OCI-M2 (cell line): ENCODE results near the gene ZNF205.
"Not testable (repeated sequence)": the region's sequence is repeated elsewhere in the genome, so short reads cannot be mapped to it uniquely, and the experiment has no call there.

Experiments
- DNase-seq: peaks from one replicate; lab custom pipeline; 2025; ENCODE audit not compliant: unreplicated experiment; lab: John Stamatoyannopoulos, UW

The ZNF205 gene

DNA sequence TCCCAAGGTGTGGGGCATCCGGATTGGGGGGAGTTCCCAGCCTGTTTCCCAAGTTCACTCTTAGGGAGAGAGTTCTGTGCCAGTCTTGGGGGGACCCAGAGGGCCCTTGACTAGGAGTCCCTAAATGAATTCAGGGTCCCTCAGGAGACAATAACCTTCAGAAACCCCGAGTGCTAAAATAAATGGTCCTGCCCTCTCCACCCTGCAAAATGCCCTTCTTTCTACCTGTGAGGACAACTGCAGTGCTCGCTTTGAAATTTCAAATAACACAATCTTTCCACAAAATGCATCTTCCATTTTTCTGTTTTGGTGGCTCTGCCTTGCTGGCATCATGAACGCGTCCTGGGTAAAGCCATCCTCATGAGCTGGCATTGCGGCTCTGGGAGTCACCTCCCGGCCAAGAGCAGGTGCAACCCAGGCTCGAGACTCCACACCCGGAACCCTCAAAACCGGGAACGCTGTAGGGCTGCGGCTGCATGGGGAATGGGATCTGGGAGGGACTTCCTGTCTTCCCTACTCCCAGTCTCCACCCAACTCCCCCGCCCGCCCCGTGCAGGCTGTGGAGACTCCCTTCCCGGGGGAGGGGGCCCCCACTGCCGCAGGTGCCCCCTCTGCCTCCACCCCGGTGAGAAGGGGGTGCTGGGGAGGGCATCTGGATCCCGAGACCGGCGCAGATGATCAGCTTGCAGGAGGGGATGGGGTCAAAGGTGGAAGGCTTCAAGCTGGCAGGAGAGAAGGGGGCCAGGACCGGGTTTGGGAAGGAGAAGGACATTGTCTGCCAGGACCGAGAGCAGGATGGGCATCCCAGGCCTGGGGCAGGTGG lies at the start of gene ZNF205:
Gene ZNF205, plus strand, starts transcription at position 529 of the 823 bp plus-strand sequence. CDS start 845 bp downstream, outside the sequence.
- no peak for DNase-seq

DNA sequence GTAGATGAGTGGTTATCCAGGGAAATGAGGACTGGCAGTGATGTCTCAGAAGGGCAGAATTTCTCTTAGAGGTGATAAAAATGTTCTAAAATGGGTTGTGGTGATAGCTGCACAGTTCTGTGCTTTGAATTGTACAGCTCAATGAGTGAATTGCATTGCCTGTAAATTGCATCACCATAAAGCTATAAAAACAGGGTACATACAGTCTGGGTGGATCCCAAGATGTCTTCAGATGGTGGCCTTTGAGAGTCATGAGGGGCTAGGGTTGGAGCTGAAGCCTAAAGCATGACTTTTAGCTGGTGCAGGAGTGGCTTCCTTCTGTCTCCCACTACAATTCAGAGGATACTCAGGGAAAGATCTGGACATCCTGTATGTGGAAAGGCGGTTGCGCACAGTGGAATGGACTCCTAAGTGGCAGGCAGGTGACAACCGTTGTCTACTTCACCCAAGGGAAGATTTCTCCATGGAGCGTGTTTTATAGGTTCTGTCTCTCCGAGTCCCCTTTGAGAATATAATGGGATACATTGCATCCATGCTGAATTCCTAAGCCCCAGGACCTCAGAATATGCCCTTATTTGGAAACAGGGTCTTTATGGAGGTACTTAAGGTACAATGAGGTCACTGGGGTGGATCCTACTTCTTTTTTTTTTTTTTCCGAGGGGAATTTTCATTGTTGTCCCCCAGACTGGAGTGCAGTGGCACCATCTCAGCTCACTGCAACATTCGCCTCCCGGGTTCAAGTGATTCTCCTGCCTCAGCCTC lies 48.6 kb upstream of the ZNF205 start:
- no peak for DNase-seq

DNA sequence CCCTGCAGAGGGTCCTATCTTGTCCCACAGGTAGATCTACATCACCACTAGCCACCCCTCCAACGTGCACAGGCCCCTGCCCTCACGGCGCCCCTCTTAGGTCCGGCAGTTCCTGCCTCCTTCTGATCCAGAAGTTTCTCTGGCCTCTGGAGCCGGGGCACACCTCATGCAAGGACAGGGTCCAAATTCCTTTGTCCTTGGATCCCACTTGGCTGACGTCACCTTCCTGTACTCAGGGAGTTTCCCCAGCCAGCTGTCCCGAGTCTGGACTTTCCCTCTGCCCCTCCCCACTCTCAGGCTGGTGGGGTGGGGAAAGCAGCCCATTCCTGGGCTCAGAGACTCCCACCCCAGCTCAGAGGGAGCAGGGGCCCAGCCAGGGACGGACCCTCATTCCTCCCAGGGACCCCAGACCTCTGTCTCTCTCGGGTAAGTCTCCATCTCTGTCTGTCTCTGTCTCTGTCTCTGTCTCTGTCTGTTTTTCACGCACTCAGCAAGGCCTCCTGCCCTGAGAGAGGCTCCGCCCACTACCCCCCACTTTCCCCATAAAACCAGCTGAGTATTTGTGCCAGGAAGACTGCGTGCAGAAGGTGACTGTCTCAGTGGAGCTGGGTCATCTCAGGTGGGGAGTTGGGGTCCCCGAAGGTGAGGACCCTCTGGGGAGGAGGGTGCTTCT lies 47.2 kb upstream of the ZNF205 start, which contains the start of gene IL32:
Gene IL32, plus strand, starts transcription at position 572 of the 673 bp plus-strand sequence. CDS start 172 bp downstream, outside the sequence.
- DNase-seq = no peak

DNA sequence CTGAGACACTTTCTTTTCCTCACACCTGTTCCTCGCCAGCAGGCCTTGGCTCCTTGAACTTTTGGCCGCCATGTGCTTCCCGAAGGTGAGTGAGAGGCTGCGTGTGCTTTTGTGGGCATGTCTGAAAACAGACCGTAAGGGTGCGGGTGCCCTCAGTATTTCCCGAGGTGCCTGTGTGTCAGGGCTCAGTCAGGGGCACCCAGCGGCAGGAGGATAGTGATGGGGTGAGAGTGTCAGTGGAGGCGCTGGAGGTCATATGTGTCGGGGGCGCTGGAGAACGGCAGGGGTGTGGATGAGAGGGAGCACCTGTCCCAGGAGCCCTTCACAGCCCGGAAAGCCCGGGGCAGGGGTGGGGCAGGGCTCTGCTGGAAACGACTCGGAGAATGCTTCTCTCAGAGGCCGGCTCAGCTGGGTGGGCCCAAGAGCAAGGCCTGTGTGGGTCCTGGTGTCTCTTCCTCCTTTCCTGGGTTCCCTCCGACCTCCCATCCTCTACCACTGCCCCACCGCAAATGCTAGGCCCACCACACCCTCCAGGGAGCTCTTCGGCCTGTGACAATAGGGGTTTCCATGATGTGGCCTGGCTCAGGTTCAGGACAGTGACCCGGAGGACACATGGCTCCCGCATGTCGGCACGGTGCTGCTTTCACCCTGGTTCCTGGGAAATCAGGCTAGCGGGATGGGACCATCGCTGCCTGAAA lies 46.5 kb upstream of the ZNF205 start:
- no peak for DNase-seq

DNA sequence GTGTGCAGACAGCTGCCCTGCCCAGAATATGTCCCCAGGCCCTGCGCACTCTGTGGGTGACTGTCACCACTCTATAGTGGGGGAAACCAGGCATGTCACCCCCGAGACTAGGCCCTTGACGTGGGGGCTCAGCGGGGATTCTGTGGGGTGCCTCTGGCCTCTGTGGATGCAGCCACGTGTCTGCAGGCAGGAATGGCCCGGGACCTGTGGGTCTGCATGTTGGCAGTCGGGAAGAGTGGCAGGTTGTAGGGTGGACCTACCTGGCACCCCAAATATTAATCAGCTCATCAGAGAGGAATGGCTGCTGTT lies 46.0 kb upstream of the ZNF205 start:
- DNase-seq = no peak

DNA sequence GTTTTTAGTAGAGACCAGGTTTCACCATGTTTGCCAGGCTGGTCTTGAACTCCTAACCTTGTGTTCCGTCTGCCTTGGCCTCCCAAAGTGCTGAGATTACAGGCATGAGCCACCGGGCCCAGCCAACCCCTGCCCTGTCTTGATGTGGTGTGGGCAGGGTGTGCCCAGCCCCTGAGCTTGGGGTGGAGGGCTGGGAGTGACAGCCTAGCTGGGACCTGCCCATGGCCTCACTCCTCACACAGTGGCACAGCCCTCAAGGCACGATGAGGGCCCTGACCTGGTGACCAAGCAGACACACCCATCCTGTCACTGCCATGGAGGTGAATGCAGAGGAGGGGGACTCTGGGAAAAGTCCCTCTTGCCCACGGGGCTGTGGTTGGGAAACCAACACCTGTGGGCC lies 43.9 kb upstream of the ZNF205 start:
- DNase-seq = no peak

DNA sequence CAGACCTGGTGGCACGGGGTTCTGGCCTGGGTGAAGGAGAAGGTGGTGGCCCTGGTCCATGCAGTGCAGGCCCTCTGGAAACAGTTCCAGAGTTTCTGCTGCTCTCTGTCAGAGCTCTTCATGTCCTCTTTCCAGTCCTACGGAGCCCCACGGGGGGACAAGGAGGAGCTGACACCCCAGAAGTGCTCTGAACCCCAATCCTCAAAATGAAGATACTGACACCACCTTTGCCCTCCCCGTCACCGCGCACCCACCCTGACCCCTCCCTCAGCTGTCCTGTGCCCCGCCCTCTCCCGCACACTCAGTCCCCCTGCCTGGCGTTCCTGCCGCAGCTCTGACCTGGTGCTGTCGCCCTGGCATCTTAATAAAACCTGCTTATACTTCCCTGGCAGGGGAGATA lies 43.2 kb upstream of the ZNF205 start:
- DNase-seq = not testable (repeated sequence)

DNA sequence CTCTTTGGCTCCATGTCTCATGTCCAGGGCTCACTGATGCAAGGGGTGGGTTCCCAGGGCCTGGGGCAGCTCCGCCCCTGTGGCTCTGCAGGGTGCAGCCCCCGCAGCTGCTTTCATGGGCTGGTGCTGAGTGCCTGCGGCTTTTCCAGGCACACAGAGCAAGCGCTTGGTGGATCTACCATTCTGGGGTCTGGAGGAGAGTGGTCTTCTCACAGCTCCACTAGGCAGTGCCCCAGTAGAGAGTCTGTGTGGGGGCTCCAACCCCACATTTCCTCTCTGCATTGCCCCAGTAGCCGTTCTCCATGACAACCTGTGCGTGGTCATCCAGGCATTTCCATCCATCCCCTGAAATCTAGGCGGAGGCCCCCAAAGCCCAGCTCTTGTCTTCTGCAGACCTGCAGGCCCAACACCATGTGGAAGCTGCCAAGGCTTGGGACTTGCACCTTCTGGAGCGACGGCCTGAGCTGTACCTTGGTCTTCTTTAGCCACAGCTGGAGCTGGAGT lies 41.7 kb upstream of the ZNF205 start:
- no peak for DNase-seq

DNA sequence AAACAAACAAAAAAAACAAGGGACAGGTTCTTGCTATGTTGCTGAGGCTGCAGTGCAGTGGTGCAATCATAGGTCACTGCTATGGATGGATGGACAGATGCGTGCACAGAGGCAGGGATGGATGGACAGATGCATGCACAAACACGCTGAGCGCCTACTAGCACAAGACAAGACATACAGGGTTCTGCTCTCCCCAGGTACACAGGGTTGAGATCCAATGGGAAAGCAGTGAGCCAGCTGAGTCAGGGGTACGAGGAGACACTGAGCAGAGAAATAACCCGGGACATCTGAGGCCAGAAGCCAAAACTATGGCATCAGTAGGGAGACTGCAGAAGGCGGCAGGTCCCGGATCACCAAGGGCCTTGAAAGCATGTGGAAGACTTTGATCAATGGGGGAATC lies 40.7 kb upstream of the ZNF205 start:
- DNase-seq = no peak

DNA sequence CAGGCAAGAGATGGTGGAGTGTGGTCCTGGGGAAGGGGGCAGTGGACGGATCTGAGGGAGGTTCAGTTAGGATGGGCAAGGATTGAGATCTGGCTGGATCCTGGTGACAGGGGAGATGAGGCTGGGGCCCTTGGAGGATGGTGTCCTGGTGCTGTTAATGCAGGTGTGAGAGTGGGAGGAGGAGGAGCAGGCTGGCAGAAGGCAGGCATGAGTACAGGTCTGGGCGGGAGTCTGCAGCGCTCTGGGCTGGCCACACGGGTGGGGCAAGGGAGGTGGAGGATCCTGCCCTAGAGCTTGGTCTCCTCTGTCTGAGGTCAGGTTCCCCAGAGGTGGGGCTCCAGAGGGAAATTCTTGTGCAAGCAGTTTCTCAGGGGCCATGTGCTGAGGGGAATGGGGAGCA lies 40.2 kb upstream of the ZNF205 start:
- not testable (repeated sequence) for DNase-seq

DNA sequence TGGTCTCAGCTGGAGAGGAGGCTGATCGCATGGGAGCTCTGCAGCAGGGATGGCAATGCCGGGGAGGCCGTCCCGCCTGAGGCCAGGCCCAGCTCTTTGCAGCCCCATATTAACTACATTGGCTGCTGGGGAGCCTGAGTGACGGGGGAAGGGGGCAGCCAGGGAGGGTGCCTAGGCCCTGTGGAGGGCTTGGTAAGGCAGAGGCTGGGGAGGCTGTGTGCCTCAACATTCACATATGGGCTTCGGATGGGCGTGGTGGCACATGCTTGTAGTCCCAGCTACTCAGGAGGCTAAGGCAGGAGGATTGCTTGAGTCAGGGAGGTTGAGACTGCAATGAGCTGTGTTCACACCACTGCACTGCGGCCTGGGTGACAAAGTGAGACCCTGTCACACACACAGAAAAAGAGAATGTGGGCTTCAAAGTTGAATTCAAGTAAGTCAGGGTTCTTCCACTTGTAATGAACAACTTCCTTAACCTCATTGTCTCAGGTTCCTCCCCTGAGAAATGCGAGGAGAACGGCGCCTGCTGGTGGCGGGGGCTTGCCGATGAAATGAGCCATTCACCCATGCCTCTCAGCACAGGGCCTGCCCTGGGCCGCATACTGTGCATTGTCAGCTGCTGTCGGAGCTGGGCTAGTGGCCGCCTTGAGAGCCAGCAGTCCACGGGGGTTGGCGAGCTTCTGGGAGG lies 39.7 kb upstream of the ZNF205 start:
- not testable (repeated sequence) for DNase-seq

DNA sequence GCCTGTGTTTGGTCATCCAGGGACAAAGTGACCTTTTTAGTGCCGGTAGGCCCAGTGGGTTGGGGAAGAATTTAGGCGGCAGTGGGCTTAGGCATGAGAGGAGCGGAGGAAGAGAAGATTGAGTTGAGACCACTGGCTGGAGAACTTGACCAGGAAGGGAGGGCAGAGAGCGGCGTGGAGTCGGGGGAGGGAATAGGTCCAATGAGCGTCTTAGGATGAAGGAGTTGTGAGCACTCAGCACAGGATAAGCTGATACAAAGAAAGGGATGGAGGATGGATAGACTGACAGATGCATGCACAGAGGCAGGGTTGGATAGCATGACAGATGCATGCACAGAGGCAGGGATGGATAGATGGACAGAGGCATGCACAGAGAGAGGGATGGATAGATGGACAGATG lies 38.9 kb upstream of the ZNF205 start:
- DNase-seq = no peak

DNA sequence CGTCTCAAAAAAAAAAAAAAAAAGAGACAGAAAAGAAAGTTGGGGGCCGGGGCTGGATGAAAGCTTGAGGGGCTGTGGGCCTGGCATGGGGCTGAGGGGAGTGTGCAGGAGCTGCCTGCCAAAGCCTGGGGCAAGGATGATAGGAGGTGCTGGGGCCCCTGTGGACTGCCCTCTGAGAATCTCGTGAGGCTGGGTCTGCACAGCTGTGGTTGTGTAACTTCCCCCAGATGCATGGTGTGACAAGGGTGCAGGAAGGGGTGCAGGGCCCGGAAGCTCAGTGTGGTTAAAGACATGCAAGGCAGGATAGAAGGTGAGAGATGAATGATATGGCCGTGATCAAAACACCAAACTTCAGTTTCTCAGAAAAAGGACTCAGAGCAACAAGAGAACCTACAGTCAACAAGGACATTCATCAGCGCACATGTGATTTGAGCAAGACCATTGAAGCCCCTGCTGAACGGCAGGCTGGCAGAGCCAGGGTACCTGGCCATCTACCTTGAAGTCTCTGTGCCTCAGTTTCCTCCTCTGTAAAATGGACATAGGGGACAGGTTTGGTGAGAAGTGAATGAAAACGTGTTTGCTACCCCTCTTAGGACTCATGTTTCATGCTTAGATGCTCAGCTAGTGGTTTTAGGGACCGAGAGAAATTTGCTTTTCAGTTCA lies 37.4 kb upstream of the ZNF205 start:
- no peak for DNase-seq

DNA sequence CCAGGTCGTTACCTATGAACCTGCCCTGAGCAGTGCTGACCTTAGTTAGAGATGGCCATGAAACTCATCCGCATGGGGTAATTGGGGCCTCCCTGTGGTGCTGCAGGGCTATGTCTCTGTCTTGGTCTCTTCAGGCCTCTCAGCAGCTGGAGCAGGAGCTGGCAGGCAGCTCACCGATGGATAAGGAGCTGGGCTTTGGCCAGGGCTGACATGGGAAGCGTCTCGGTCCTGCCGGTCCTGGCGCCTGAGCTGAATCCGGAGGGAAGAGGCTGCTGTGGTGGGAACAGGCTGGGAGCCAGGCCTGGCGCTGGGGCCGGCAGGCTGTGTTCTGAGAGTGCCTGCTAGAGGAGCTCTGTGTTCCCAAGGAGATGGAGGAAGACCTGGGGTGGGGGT lies 36.9 kb upstream of the ZNF205 start:
- no peak for DNase-seq

DNA sequence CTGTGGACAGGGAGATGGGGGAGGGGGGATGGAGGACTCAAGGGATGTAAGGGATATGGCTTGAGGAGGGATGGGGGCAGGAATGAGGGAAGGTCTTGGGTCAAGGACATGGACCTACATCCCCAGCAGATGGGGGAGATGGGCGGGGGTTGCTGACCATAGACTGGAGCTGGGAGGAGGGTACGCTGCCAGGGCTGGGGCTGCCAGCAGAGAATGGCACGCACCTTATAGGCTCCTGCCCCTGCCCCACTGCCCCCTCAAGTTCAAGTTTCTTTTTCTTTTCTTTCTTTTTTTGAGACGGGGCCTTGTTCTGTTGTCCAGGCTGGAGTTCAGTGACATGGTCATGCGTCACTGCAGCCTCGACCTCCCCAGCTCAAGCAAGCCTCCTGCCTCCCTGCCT lies 36.4 kb upstream of the ZNF205 start:
- not testable (repeated sequence) for DNase-seq

DNA sequence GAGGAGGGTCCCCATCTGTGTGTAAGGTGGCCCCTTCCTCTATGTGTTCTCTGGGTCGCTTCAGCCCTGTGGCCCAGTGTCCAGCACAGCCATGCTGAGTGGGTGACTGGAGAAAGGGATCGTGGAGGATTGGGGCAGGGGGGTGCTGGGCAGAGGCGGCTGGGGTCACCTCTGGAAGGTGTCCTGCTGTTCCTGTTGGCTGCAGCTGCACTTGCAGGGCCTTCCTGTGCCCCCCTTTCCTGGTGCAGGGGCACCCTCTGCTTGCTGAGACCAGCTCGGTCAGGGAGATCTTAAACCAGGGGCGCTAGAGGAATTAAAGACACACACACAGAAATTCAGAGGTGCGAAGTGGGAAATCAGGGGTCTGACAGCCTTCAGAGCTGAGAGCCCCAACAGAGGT lies 35.8 kb upstream of the ZNF205 start:
- no peak for DNase-seq

DNA sequence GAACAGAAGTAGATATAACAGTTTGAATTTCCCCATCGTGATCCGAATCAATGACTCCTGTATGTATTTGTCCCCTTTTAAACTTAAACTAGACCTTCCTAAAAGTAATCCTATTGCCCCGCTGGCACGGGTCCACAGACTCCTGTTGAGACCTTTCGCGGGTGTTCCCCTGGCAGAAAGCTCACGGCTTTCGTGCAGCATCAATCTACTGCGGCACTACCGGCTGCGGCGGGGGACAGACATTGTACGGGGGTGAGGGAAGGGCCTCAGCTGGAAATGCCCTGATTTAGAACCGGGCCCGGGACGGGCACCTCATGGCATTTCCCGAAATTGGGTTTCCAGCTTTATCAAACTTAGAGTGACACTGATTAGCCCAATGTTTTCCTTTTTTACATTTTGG lies 32.4 kb upstream of the ZNF205 start:
- no peak for DNase-seq

DNA sequence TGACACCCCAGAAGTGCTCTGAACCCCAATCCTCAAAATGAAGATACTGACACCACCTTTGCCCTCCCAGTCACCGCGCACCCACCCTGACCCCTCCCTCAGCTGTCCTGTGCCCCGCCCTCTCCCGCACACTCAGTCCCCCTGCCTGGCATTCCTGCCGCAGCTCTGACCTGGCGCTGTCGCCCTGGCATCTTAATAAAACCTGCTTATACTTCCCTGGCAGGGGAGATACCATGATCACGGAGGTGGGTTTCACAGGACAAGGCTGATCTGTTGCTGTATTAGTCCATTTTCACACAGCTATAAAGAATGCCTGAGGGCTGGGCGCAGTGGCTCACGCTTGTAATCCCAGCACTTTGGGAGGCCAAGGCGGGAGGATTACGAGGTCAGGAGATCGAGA lies 30.4 kb upstream of the ZNF205 start:
- DNase-seq = not testable (repeated sequence)

DNA sequence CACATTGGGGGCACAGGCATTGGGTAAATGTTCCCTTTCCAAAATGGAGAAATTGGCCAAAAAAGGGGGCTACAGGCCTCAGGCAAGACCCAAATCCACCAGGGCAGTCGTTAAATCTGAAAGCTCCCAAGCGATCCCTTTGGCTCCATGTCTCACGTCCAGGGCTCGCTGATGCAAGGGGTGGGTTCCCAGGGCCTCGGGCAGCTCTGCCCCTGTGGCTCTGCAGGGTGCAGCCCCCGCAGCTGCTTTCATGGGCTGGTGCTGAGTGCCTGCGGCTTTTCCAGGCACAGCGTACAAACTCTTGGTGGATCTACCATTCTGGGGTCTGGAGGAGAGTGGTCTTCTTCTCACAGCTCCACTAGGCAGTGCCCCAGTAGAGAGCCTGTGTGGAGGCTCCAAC lies 29.0 kb upstream of the ZNF205 start:
- DNase-seq = not testable (repeated sequence)

DNA sequence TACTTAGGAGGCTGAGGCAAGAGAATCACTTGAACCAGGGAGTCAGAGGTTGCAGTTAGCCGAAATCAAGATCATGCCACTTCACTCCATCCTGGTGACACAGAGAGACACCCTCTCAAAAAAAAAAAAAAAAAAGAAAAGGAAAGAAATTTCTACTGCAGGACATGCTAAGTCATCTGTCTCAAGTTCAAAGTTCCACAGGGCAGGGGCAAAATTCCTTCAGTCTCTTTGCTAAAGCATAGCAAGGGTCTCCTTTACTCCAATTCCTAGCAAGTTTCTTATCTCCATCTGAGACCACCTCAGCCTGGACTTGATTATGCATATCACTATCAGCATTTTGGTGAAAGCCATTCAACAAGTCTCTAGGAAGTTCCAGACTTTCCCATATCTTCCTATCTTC lies 27.9 kb upstream of the ZNF205 start:
- no peak for DNase-seq
